K562 (cell line): ENCODE data around the gene PSMA1. TPM values are rescaled to one million over a fixed set of nuclear protein-coding genes. Genes with fewer than 3 reads are reported as not detected.

Experiments used
- ATAC-seq: fragments of 200-7000 bp; cut with Tn5 transposase; 3 replicates; pipeline ENCODE4 v1.9.1; 2020; ENCODE audit warnings: moderate library complexity
- BruUV-seq: library from RNA; stranded (reverse); fragments of 400-500 nt; replicated peaks from 2 replicates; lab custom pipeline; 2021; lab: Mats Ljungman, UMichigan
- CTCF ChIA-PET: fragments of 300-600 bp; formaldehyde crosslinking; extraction: SDS; loops from one replicate; lab custom pipeline; 2021; ENCODE audit warnings: low intra/inter-chr PET ratio; lab: Yijun Ruan, JAX
- POLR2A ChIA-PET: fragments of 300-600, 350-650 bp; sonication (Branson Sonifier 250); formaldehyde crosslinking; extraction: SDS; loops from one replicate; lab custom pipeline; 2021; ENCODE audit warnings: antibody characterized with exemption, inconsistent platforms; lab: Yijun Ruan, JAX
- DNase-seq, 4 experiments: peaks; one replicate each; pipeline versions ENCODE4 v3.0.0 to v3.0.0-alpha.2; 2011 to 2018; ENCODE audit warnings: low spot score in 3 of 4, mixed read lengths in 3 of 4; ENCODE audit errors: extremely low read depth in 1 of 4
- FAIRE-seq: peaks from 2 replicates; lab custom pipeline; 2011; peaks lifted over from hg19 to GRCh38; lab: Jason Lieb, UNC
- H2AFZ ChIP-seq: 2 replicates; pipeline ENCODE4 v1.6.0; 2011; ENCODE audit warnings: low read depth, low read length, control low read depth, inconsistent platforms
- H3K27ac ChIP-seq: fragments of 200-600 bp; 3 replicates; pipeline ENCODE4 v1.8.0; 2011; ENCODE audit warnings: low read depth, mild to moderate bottlenecking, control low read depth, inconsistent platforms, low read length, moderate library complexity, mixed read lengths; ENCODE audit errors: extremely low read depth
- H3K27me3 ChIP-seq, 2 experiments: fragments of 300-600 bp in 1 of 2; 2 replicates in 1 of 2; 3 replicates in 1 of 2; pipeline versions ENCODE4 v1.6.0 to v1.8.0; 2011; ENCODE audit warnings: inconsistent platforms in 2 of 2, low read length in 2 of 2, mild to moderate bottlenecking in 1 of 2, mixed read lengths in 1 of 2, moderate library complexity in 1 of 2; ENCODE audit not compliant: control insufficient read depth in 2 of 2, insufficient read depth in 2 of 2
- H3K36me3 ChIP-seq: fragments of 300-600 bp; 3 replicates; pipeline ENCODE4 v1.8.0; 2011; ENCODE audit warnings: mild to moderate bottlenecking, low read length, inconsistent platforms; ENCODE audit not compliant: control insufficient read depth, insufficient read depth
- H3K4me1 ChIP-seq, 2 experiments: fragments of 200-600 bp in 1 of 2; replicated peaks in 1 of 2; 2 replicates in 1 of 2; 3 replicates in 1 of 2; pipeline versions ENCODE4 v1.5.1 to v1.8.0; 2011; ENCODE audit warnings: inconsistent platforms in 2 of 2, low read length in 2 of 2, mild to moderate bottlenecking in 1 of 2, mixed read lengths in 1 of 2, moderate library complexity in 1 of 2; ENCODE audit not compliant: control insufficient read depth in 2 of 2, insufficient read depth in 2 of 2
- H3K4me2 ChIP-seq: 2 replicates; pipeline ENCODE4 v1.6.1; 2011; ENCODE audit warnings: low read length, control low read depth, inconsistent platforms, mixed read lengths; ENCODE audit not compliant: insufficient read depth
- H3K4me3 ChIP-seq: fragments of 200-600 bp; sonication (generic), shearing (Covaris generic); 2 replicates; pipeline ENCODE4 v1.5.1; 2016; ENCODE audit warnings: control low read depth, inconsistent platforms
- H3K79me2 ChIP-seq: fragments of 200-600 bp; 3 replicates; pipeline ENCODE4 v1.8.0; 2011; ENCODE audit warnings: low read length, inconsistent platforms; ENCODE audit not compliant: control insufficient read depth, insufficient read depth
- H3K9ac ChIP-seq, 2 experiments: 2 replicates each; pipeline versions ENCODE4 v1.6.0 to v1.6.1; 2011; ENCODE audit warnings: low read depth in 2 of 2, low read length in 2 of 2, control low read depth in 1 of 2, inconsistent platforms in 1 of 2, mild to moderate bottlenecking in 1 of 2, mixed read lengths in 1 of 2; ENCODE audit not compliant: insufficient read depth in 1 of 2
- H3K9me1 ChIP-seq: one replicate; pipeline ENCODE4 v1.6.0; 2011; ENCODE audit warnings: inconsistent platforms, mild to moderate bottlenecking, low read length, moderate library complexity; ENCODE audit not compliant: control insufficient read depth, insufficient read depth
- H3K9me3 ChIP-seq: replicated peaks from 2 replicates; pipeline ENCODE4 v1.5.1; 2011; ENCODE audit warnings: low read depth, low read length, inconsistent platforms; ENCODE audit not compliant: control insufficient read depth, insufficient read depth
- H4K20me1 ChIP-seq: replicated peaks from 2 replicates; pipeline ENCODE4 v1.6.1; 2011; ENCODE audit warnings: low read length, inconsistent platforms, mixed read lengths; ENCODE audit not compliant: control insufficient read depth, insufficient read depth
- BCL6 ChIP-seq: fragments of 250-450 bp; sonication (Bioruptor Pico); IDR thresholded peaks from 2 replicates; pipeline ENCODE4 v1.4.0; 2020
- GABPA ChIP-seq: fragments of 200-800 bp; sonication (Bioruptor generic); conservative IDR thresholded peaks from 2 replicates; pipeline ENCODE4 v1.6.1; 2016; ENCODE audit warnings: low read depth, missing genetic modification characterization, missing compliant biosample characterization
- HBP1 ChIP-seq: fragments of 450-650 bp; formaldehyde crosslinking; IDR thresholded peaks from 2 replicates; pipeline ENCODE4 v1.4.0; 2022; ENCODE audit warnings: missing genetic modification characterization
- HMG20B ChIP-seq: fragments of 250-450 bp; sonication (Bioruptor Pico); IDR thresholded peaks from 2 replicates; pipeline ENCODE4 v1.5.0; 2021; ENCODE audit warnings: mild to moderate bottlenecking
- HNRNPL ChIP-seq: fragments of 200-400 bp; formaldehyde crosslinking; IDR thresholded peaks from 2 replicates; pipeline ENCODE4 v1.6.1; 2017; ENCODE audit warnings: low read depth, mild to moderate bottlenecking, low read length
- MGA ChIP-seq: fragments of 450-650 bp; IDR thresholded peaks from 2 replicates; pipeline ENCODE4 v1.6.1; 2016; ENCODE audit warnings: mild to moderate bottlenecking, moderate library complexity
- NCOA1 ChIP-seq: fragments of 450-650 bp; IDR thresholded peaks from 2 replicates; pipeline ENCODE4 v1.6.1; 2016; ENCODE audit warnings: low read depth
- NONO ChIP-seq, 2 experiments: fragments of 200-400 bp in 1 of 2; fragments of 450-650 bp in 1 of 2; formaldehyde crosslinking in 1 of 2; IDR thresholded peaks; 2 replicates each; pipeline ENCODE4 v1.6.1; 2017; ENCODE audit warnings: low read depth in 2 of 2, mild to moderate bottlenecking in 2 of 2, moderate library complexity in 2 of 2, low read length in 1 of 2
- TCF7 ChIP-seq: sonication (generic); IDR thresholded peaks from 2 replicates; pipeline ENCODE4 v1.6.1; 2016; ENCODE audit warnings: antibody characterized with exemption, borderline replicate concordance
- ZFP1 ChIP-seq: fragments of 450-650 bp; formaldehyde crosslinking; IDR thresholded peaks from 2 replicates; pipeline ENCODE4 v1.4.0; 2020; ENCODE audit warnings: mild to moderate bottlenecking, mixed read lengths
- WGBS: fragments of 100-300 bp; shearing (Covaris generic); methylation state at CpG from one replicate; pipeline ENCODE4 v1.1.6; 2016; ENCODE audit warnings: low coverage, mixed read lengths; ENCODE audit not compliant: insufficient coverage; ENCODE audit errors: missing lambda C conversion rate; 5-methylcytosine and 5-hydroxymethylcytosine counted together
- in situ Hi-C: fragments of 300-500 bp; cut with MboI; formaldehyde crosslinking; loops from 4 replicates; pipeline ENCODE4 v1.15.0; 2018; ENCODE audit warnings: inconsistent platforms, mixed read lengths
- intact Hi-C: fragments of 100-400 bp; cut with micrococcal nuclease; formaldehyde crosslinking; loops from 2 replicates; pipeline ENCODE4 v1.14.2; 2022
- polyA plus RNA-seq, 8 experiments: library from polyadenylated mRNA; depleted of rRNA in 4 of 8; stranded (reverse) in 5 of 8; unstranded in 3 of 8; fragments of >200 nt; fragmentation: Nextera tagmentation in 2 of 8; fragmentation: Illumina TruSeq in 1 of 8; extraction: Ambion mirVana in 2 of 8; extraction: Trizol in 1 of 8; gene quantifications; 2 replicates each; pipeline versions ENCODE4 v1.2.1 to v1.2.3, GENCODE V29; 2011 to 2014; ENCODE audit warnings: inconsistent platforms in 1 of 8, missing spikeins in 1 of 8
- total RNA-seq, 7 experiments: library from RNA; depleted of rRNA in 6 of 7; stranded (reverse); fragments of >200 nt in 6 of 7; fragmentation: Illumina TruSeq in 2 of 7; extraction: Trizol in 2 of 7; gene quantifications; 2 replicates each; pipeline versions ENCODE4 v1.2.1 to v1.2.3, GENCODE V29; 2011 to 2021; ENCODE audit warnings: low replicate concordance in 1 of 7

PSMA1 gene
- total and polyA plus RNA-seq, 9 of the 15 experiments (the other 6 are each of a cell fraction or from before 2014, with no cell fraction given), result 283 to 1,007 (median 424) TPM

- intact Hi-C loops (loop anchor here (5.0 kb wide), 3 partner anchors 103 to 248 kb away; partner anchors contain the start of gene PDE3B), in situ Hi-C loops (no loop called here)
- Histone ChIP-seq H3K79me2 (peaks cover 2% of the 10 kb centered on the region; the same call in 1 of the 3 replicates), H4K20me1 (no peaks in the 10 kb centered on the region), H3K9ac (no peak overlapping the region), H3K4me2 (no peak overlapping the region), H3K4me1 (peaks cover 0 to 7% of the 10 kb centered on the region in 2 experiments; a peak in 3 of 5 replicates), H3K9me3 (no peaks in the 10 kb centered on the region), H3K9me1 (no peaks in the 10 kb centered on the region), H3K27ac (no peak overlapping the region), H3K36me3 (peaks cover 5% of the 10 kb centered on the region; the same call in 2 of the 3 replicates), H3K27me3 (no peaks in the 10 kb centered on the region), H3K4me3 (no peak overlapping the region), H2AFZ (no peak overlapping the region)
- no TSS peak for BruUV-seq
- no peak for FAIRE-seq
- CTCF ChIA-PET, result interaction anchor here (0.6 kb wide), 1 partner anchor 110 kb away, joined by 4 read pairs; no protein-coding TSS in a partner anchor
- no peak for DNase-seq
- POLR2A ChIA-PET, result no interaction called here
- ATAC-seq, result no peak
- WGBS, result 83% methylated on average over 3 of the region's 3 CpGs
- no peak for TF ChIP-seq HNRNPL
- no peak for TF ChIP-seq ZFP1
- TF ChIP-seq NONO (IDR thresholded peaks at IDR 0.05; ENCODE audit: low read depth in 2 of 2, low read length in 1 of 2), result no peak
- no peak for TF ChIP-seq HBP1 (CRISPR knock-in tag)
- TF ChIP-seq TCF7, result no peak
- TF ChIP-seq BCL6 (CRISPR knock-in tag), result no peak
- TF ChIP-seq GABPA, result no peak
- no peak for TF ChIP-seq NCOA1
- no peak for TF ChIP-seq MGA
- no peak for TF ChIP-seq HMG20B (CRISPR knock-in tag)
Observed at GRCh38 chr11:14538926-14539554, 18.9 kb upstream of the PSMA1 start.
